Activated CD4-positive, alpha-beta T cell treated with anti-CD3 and anti-CD28 coated beads, Interleukin-2, amount 10 ng/mL, durations not matched to agents 24 days and 14 days (primary cell): ENCODE results near the gene FILIP1L. TPM values are rescaled to one million over a fixed set of nuclear protein-coding genes. Genes with fewer than 3 reads are reported as not detected.

Experiments used
- DNase-seq: peaks from one replicate; pipeline ENCODE4 v3.0.0; 2022
- H3K27ac Mint-ChIP-seq: one replicate; pipeline ENCODE4 v1.8.0; 2022; ENCODE audit warnings: mild to moderate bottlenecking, mixed read lengths
- H3K27me3 Mint-ChIP-seq: one replicate; pipeline ENCODE4 v1.8.0; 2022; ENCODE audit warnings: mixed read lengths
- H3K36me3 Mint-ChIP-seq: one replicate; pipeline ENCODE4 v1.8.0; 2022; ENCODE audit warnings: low read depth, mild to moderate bottlenecking, mixed read lengths
- H3K4me1 Mint-ChIP-seq: one replicate; pipeline ENCODE4 v1.8.0; 2021; ENCODE audit warnings: mixed read lengths
- H3K4me3 Mint-ChIP-seq: one replicate; pipeline ENCODE4 v1.8.0; 2022; ENCODE audit warnings: mild to moderate bottlenecking, moderate library complexity, mixed read lengths
- H3K9me3 Mint-ChIP-seq: one replicate; pipeline ENCODE4 v1.8.0; 2021; ENCODE audit warnings: mixed read lengths
- intact Hi-C: fragments of 100-400 bp; cut with micrococcal nuclease; formaldehyde crosslinking; loops from one replicate; pipeline ENCODE4 v1.15.1; 2023
- total RNA-seq: library from RNA; stranded (reverse); gene quantifications from 2 replicates; pipeline ENCODE4 v1.2.3, GENCODE V29; 2022

Gene FILIP1L
- total RNA-seq, 1 donor from 2014 or later = 1.4 TPM

- H3K36me3 Mint-ChIP-seq = peaks cover 13% of the 10 kb centered on the region
- DNase-seq = peak; percentile 99
- intact Hi-C loops = loop anchor here (1.0 to 5.0 kb wide), 5 partner anchors 49 to 775 kb away; partner anchors contain the start of genes LNP1, TBC1D23 and TOMM70
These were observed 296.7 kb downstream of the FILIP1L start, which contains the start of gene CMSS1 for GRCh38 chr3:99817437-99818240. TSS of gene CMSS1 (plus strand) at chr3:99817862.

DNA sequence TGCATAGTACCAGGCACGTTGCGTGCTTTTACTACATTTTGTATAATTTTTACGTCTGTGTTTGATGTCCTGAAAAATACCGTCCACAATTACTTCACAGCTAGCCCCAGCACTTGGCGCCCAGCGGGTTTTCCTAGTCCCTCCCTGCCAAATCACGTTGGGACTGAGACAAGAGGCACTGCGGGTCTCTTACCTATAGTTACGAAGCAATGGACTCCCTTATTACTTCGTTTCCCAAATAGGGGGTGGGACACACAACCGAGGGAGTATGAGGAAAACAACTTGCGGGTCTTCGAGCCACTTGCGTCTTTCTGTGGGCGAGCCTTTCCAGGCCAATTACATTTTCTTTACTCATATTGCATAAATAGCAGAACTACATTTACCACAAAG lies 297.3 kb downstream of the FILIP1L start:
- Mint-ChIP-seq H3K36me3 (peaks cover 13% of the 10 kb centered on the region), H3K27ac (peak overlapping the region; percentile 99), H3K27me3 (peaks cover 7% of the 10 kb centered on the region), H3K9me3 (no peaks in the 10 kb centered on the region), H3K4me1 (peaks cover 31% of the 10 kb centered on the region), H3K4me3 (peak overlapping the region; percentile 100)
- DNase-seq = no peak
- intact Hi-C loops = loop anchor here (1.0 to 5.0 kb wide), 5 partner anchors 50 to 775 kb away; partner anchors contain the start of genes LNP1, TBC1D23 and TOMM70

More at GRCh38 chr3:99817437-99818240, 296.7 kb downstream of the FILIP1L start, which contains the start of gene CMSS1:
- Mint-ChIP-seq H3K27me3 (peaks cover 2% of the 10 kb centered on the region), H3K27ac (peak within 1 kb of the TSS; percentile 99), H3K4me3 (peak within 1 kb of the TSS; percentile 100), H3K4me1 (peaks cover 31% of the 10 kb centered on the region), H3K9me3 (no peaks in the 10 kb centered on the region)

DNA sequence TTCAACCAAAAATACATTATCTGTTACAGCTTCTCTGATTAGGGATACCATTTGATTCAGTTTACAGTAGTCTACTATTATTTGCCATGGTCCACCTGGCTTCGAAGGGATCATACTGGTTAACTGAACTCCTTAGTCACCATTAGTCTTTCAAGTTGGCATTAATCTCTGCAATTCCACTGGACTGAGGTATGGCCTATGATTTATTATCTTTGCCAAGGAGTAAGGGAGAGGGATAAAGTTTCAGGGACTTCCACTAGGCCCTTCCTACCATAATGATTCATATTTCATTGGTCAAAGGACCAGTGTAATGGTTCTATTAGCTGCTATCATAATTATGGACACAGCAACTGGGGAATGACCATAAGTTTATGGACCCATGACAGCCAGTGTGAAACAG lies 303.9 kb downstream of the FILIP1L start:
- Mint-ChIP-seq H3K27ac (no peak overlapping the region), H3K4me1 (peaks cover 3% of the 10 kb centered on the region), H3K27me3 (peaks cover 14% of the 10 kb centered on the region), H3K4me3 (no peak overlapping the region), H3K36me3 (peaks cover 3% of the 10 kb centered on the region), H3K9me3 (peaks cover 5% of the 10 kb centered on the region)
- intact Hi-C loops = no loop called here
- no peak for DNase-seq

DNA sequence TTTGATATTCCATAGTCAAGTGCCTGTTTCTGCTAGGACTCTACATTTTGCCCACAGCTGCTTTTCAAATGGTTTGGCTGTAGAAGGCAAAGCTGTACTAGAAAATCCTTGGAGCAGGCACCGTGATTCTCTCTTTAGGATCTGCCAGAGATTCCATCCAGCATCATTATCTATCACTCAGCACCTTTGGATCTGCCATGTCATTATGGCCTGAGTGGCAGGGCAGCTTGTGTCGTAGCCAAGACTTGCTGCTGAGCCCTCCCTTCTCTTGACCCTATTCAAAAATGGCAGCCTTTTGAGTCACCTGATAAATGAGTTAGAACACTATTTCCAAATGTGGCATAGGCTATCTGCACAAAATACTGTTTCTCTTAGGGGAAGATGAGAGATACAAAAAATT lies 304.7 kb downstream of the FILIP1L start:
- no peak overlapping the region for H3K4me3 Mint-ChIP-seq
- intact Hi-C loops = loop anchor here (5.0 kb wide), 1 partner anchor 787 kb away; no protein-coding TSS in a partner anchor
- H3K27ac Mint-ChIP-seq = no peak overlapping the region
- no peak for DNase-seq
- H3K4me1 Mint-ChIP-seq = peaks cover 3% of the 10 kb centered on the region
- H3K27me3 Mint-ChIP-seq = peaks cover 14% of the 10 kb centered on the region
- peaks cover 6% of the 10 kb centered on the region for H3K9me3 Mint-ChIP-seq
- peaks cover 3% of the 10 kb centered on the region for H3K36me3 Mint-ChIP-seq

- intact Hi-C loops = loop anchor here (5.0 kb wide), 1 partner anchor 786 kb away; no protein-coding TSS in a partner anchor
- DNase-seq = peak; percentile 81
- Mint-ChIP-seq H3K4me3 (no peak overlapping the region), H3K27ac (no peak overlapping the region), H3K4me1 (peaks cover 3% of the 10 kb centered on the region), H3K36me3 (peaks cover 3% of the 10 kb centered on the region), H3K27me3 (peaks cover 12% of the 10 kb centered on the region), H3K9me3 (peaks cover 6% of the 10 kb centered on the region)
These were observed 306.0 kb downstream of the FILIP1L start for GRCh38 chr3:99808163-99808794.

GRCh38 chr3:99805160-99805559 lies 309.1 kb downstream of the FILIP1L start:
- no peak overlapping the region for H3K4me3 Mint-ChIP-seq

DNA sequence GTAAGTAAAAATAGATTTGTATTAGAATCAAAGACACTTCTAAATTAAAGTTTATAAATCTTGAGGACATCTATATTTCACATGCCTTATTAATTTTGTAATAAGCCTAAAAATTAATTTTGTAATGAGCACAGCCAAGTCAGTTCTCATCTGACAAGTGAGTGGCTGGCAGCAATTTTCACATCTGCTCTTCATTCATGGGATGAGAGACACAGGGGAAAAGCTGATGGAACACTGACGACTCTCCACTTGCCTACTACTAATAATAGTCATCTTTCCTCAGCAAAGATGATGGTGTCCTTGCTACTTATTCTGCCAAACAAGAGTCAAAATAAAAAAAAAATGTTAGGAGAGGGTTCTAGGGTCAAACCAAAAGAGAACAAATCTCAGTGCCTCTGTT lies 311.0 kb downstream of the FILIP1L start:
- peaks cover 3% of the 10 kb centered on the region for H3K36me3 Mint-ChIP-seq
- intact Hi-C loops = no loop called here
- no peak for DNase-seq
- no peak overlapping the region for H3K27ac Mint-ChIP-seq
- peaks cover 3% of the 10 kb centered on the region for H3K4me1 Mint-ChIP-seq
- peaks cover 2% of the 10 kb centered on the region for H3K27me3 Mint-ChIP-seq
- no peak overlapping the region for H3K4me3 Mint-ChIP-seq
- H3K9me3 Mint-ChIP-seq = peaks cover 10% of the 10 kb centered on the region

More at GRCh38 chr3:99805160-99805559, 309.1 kb downstream of the FILIP1L start:
- Mint-ChIP-seq H3K4me1 (peaks cover 3% of the 10 kb centered on the region), H3K36me3 (peaks cover 3% of the 10 kb centered on the region), H3K27me3 (no peaks in the 10 kb centered on the region), H3K27ac (no peak overlapping the region), H3K9me3 (peaks cover 10% of the 10 kb centered on the region)
- DNase-seq = no peak
- intact Hi-C loops = loop anchor here (5.0 kb wide), 1 partner anchor 783 kb away; no protein-coding TSS in a partner anchor

DNA sequence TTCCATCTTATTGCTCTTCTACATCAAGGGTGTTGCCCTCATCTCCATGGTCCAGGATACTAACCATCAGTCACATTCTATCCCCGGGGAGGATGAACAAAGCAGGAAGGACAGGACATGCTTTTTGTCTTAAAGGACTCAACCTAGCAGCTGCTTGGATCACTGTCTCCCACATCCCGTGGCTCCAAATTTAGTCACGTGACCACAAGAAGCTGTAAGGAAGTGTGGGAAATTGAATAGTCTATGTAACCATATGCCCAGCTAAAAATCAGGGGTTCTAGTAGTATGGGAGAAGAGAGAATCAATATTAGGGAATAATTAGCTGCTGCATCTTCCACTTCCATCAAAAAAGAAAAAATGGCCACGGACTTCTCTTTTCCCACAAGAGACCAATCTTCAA lies 314.9 kb downstream of the FILIP1L start:
- H3K27ac Mint-ChIP-seq = no peak overlapping the region
- no peaks in the 10 kb centered on the region for H3K36me3 Mint-ChIP-seq
- no peak for DNase-seq
- H3K4me3 Mint-ChIP-seq = no peak overlapping the region
- H3K27me3 Mint-ChIP-seq = peaks cover 2% of the 10 kb centered on the region
- intact Hi-C loops = no loop called here
- H3K9me3 Mint-ChIP-seq = peaks cover 4% of the 10 kb centered on the region
- no peaks in the 10 kb centered on the region for H3K4me1 Mint-ChIP-seq

GRCh38 chr3:99795573-99795972 lies 318.7 kb downstream of the FILIP1L start:
- H3K9me3 Mint-ChIP-seq = no peaks in the 10 kb centered on the region
- peaks cover 13% of the 10 kb centered on the region for H3K27me3 Mint-ChIP-seq
- DNase-seq = no peak
- no peaks in the 10 kb centered on the region for H3K36me3 Mint-ChIP-seq
- intact Hi-C loops = no loop called here
- no peak overlapping the region for H3K4me3 Mint-ChIP-seq
- H3K27ac Mint-ChIP-seq = no peak overlapping the region
- no peaks in the 10 kb centered on the region for H3K4me1 Mint-ChIP-seq

DNA sequence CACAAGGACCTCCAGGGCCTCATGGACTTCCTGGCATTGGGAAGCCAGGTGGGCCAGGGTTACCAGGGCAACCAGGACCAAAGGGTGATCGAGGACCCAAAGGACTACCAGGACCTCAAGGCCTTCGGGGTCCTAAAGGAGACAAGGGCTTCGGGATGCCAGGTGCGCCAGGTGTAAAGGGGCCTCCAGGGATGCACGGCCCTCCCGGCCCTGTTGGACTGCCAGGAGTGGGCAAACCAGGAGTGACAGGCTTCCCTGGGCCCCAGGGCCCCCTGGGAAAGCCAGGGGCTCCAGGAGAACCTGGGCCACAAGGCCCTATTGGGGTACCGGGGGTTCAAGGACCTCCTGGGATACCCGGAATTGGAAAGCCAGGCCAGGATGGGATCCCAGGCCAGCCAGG lies 319.8 kb downstream of the FILIP1L start:
- no peaks in the 10 kb centered on the region for H3K4me1 Mint-ChIP-seq

GRCh38 chr3:99789011-99789721 lies 325.1 kb downstream of the FILIP1L start:
- intact Hi-C loops = no loop called here
- H3K4me1 Mint-ChIP-seq = no peaks in the 10 kb centered on the region
- no peak for DNase-seq

More for the DNA sequence above, 319.8 kb downstream of the FILIP1L start:
- H3K27me3 Mint-ChIP-seq = peaks cover 18% of the 10 kb centered on the region
- H3K9me3 Mint-ChIP-seq = no peaks in the 10 kb centered on the region
- intact Hi-C loops = no loop called here
- no peak for DNase-seq
- no peaks in the 10 kb centered on the region for H3K36me3 Mint-ChIP-seq
- no peak overlapping the region for H3K27ac Mint-ChIP-seq
- no peak overlapping the region for H3K4me3 Mint-ChIP-seq

More at GRCh38 chr3:99789011-99789721, 325.1 kb downstream of the FILIP1L start:
- Mint-ChIP-seq H3K27ac (no peak overlapping the region), H3K36me3 (no peaks in the 10 kb centered on the region), H3K27me3 (peaks cover 33% of the 10 kb centered on the region), H3K4me3 (no peak overlapping the region), H3K9me3 (no peaks in the 10 kb centered on the region)
